ENCODE data around the gene MELTF. TPM values are rescaled to one million over a fixed set of nuclear protein-coding genes. Genes with fewer than 3 reads are reported as not detected.

MELTF gene
- total and polyA plus RNA-seq, 9 of the 15 experiments (the other 6 are each of a cell fraction or from before 2014, with no cell fraction given) = 0.35 to 10.5 (median 4.5) TPM

Other genes starting within 250 kb of the MELTF start
- 35.8 and 38.4 TPM in 2 replicates for gene SENP5, start 161.9 kb downstream of the MELTF start, total RNA-seq (2014; rRNA removed)
- 59.7 and 66.2 TPM in 2 replicates for gene SENP5, start 161.9 kb downstream of the MELTF start, total RNA-seq (2014; rRNA removed; fragmentation: Illumina TruSeq; extraction: Trizol)
- gene SENP5, start 161.9 kb downstream of the MELTF start, total RNA-seq (2015; rRNA removed; fragmentation: Illumina TruSeq; extraction: Trizol) = 51.1 and 54.4 TPM in 2 replicates
- gene SENP5, start 161.9 kb downstream of the MELTF start, total RNA-seq (2021) = 41.4 and 41.7 TPM in 2 replicates
- gene SENP5, start 161.9 kb downstream of the MELTF start, polyA plus RNA-seq (2011; rRNA removed) = 45.1 and 48.8 TPM in 2 replicates
- gene SENP5, start 161.9 kb downstream of the MELTF start, polyA plus RNA-seq (2014; fragmentation: Illumina TruSeq; extraction: Trizol) = 23.8 and 26.0 TPM in 2 replicates
- gene SENP5, start 161.9 kb downstream of the MELTF start, polyA plus RNA-seq (2014; fragmentation: Nextera tagmentation; extraction: Ambion mirVana) = 10 to 100 TPM; 18.3 to 24.8 TPM
- 28.1 and 30.7 TPM in 2 replicates for gene SENP5, start 161.9 kb downstream of the MELTF start, polyA plus RNA-seq (2014; rRNA removed)
- 63.3 and 68.2 TPM in 2 replicates for gene NCBP2, start 87.3 kb downstream of the MELTF start, total RNA-seq (2014; rRNA removed)
- 82.2 and 82.3 TPM in 2 replicates for gene NCBP2, start 87.3 kb downstream of the MELTF start, total RNA-seq (2014; rRNA removed; fragmentation: Illumina TruSeq; extraction: Trizol)
- gene NCBP2, start 87.3 kb downstream of the MELTF start, total RNA-seq (2015; rRNA removed; fragmentation: Illumina TruSeq; extraction: Trizol) = 69.4 and 78.0 TPM in 2 replicates
- 64.0 and 67.0 TPM in 2 replicates for gene NCBP2, start 87.3 kb downstream of the MELTF start, total RNA-seq (2021)
- 69.3 and 90.9 TPM in 2 replicates for gene NCBP2, start 87.3 kb downstream of the MELTF start, polyA plus RNA-seq (2011; rRNA removed)
- 83.4 and 102 TPM in 2 replicates for gene NCBP2, start 87.3 kb downstream of the MELTF start, polyA plus RNA-seq (2014; fragmentation: Illumina TruSeq; extraction: Trizol)
- gene NCBP2, start 87.3 kb downstream of the MELTF start, polyA plus RNA-seq (2014; fragmentation: Nextera tagmentation; extraction: Ambion mirVana) = 100 to 1,000 TPM in 1 of 2 experiments, 10 to 100 TPM in 1; 56.4 to 100 TPM
- 91.1 and 123 TPM in 2 replicates for gene NCBP2, start 87.3 kb downstream of the MELTF start, polyA plus RNA-seq (2014; rRNA removed)
- 0.54 and 0.73 TPM in 2 replicates for gene PIGZ, start 61.0 kb downstream of the MELTF start, total RNA-seq (2014; rRNA removed)
- gene PIGZ, start 61.0 kb downstream of the MELTF start, total RNA-seq (2014; rRNA removed; fragmentation: Illumina TruSeq; extraction: Trizol) = 0.48 and 0.76 TPM in 2 replicates
- 0.30 and 0.54 TPM in 2 replicates for gene PIGZ, start 61.0 kb downstream of the MELTF start, total RNA-seq (2015; rRNA removed; fragmentation: Illumina TruSeq; extraction: Trizol)
- 0.87 and 1.0 TPM in 2 replicates for gene PIGZ, start 61.0 kb downstream of the MELTF start, total RNA-seq (2021)
- 1.8 and 2.8 TPM in 2 replicates for gene PIGZ, start 61.0 kb downstream of the MELTF start, polyA plus RNA-seq (2011; rRNA removed)
- gene PIGZ, start 61.0 kb downstream of the MELTF start, polyA plus RNA-seq (2014; fragmentation: Illumina TruSeq; extraction: Trizol) = 0.79 and 0.91 TPM in 2 replicates
- gene PIGZ, start 61.0 kb downstream of the MELTF start, polyA plus RNA-seq (2014; fragmentation: Nextera tagmentation; extraction: Ambion mirVana) = under 1 TPM; 0.15 TPM
- 1.2 and 2.0 TPM in 2 replicates for gene PIGZ, start 61.0 kb downstream of the MELTF start, polyA plus RNA-seq (2014; rRNA removed)

Measured in K562 (cell line).